ENCODE measurements around the gene MPST. TPM values are rescaled to one million over a fixed set of nuclear protein-coding genes. Genes with fewer than 3 reads are reported as not detected.

Gene MPST
- polyA plus RNA-seq, 1 donor (not counting 4 experiments of a cell fraction or from before 2014, with no cell fraction given): 23.5 TPM

GRCh38 chr22:37060801-37061610 lies 41.5 kb downstream of the MPST start:
- H3K4me1 ChIP-seq (ENCODE audit: control insufficient read depth, extremely low read depth, insufficient read depth, low read length): no peaks in the 10 kb centered on the region

GRCh38 chr22:37061611-37062375 lies 42.3 kb downstream of the MPST start:
- TF ChIP-seq CTCF (optimal IDR thresholded peaks at IDR 0.05 in 1 of 3, IDR thresholded peaks at IDR 0.05 in 1 of 3, conservative IDR thresholded peaks at IDR 0.05 in 1 of 3; ENCODE audit: extremely low read depth in 1 of 3, insufficient read depth in 2 of 3, low read length in 3 of 3) (no peak), EZH2 (IDR thresholded peaks at IDR 0.05; ENCODE audit: low read length) (no peak)
- H2AFZ ChIP-seq (ENCODE audit: control insufficient read depth, low read length): no peak overlapping the region
- no peak overlapping the region for H3K4me3 ChIP-seq (ENCODE audit: control insufficient read depth in 2 of 3, extremely low read depth in 1 of 3, insufficient read depth in 2 of 3, low read depth in 1 of 3, low read length in 3 of 3)
- no peak for FAIRE-seq
- H3K36me3 ChIP-seq (ENCODE audit: control insufficient read depth in 2 of 2, extremely low read depth in 1 of 2, insufficient read depth in 2 of 2, low read length in 2 of 2): peaks cover 0 to 4% of the 10 kb centered on the region in 2 experiments
- no peaks in the 10 kb centered on the region for H3K27me3 ChIP-seq (ENCODE audit: control insufficient read depth, extremely low read depth, insufficient read depth, low read length)
- H3K4me2 ChIP-seq (ENCODE audit: control insufficient read depth, extremely low read depth, insufficient read depth, low read depth, low read length): no peak overlapping the region
- H4K20me1 ChIP-seq (ENCODE audit: control insufficient read depth, extremely low read depth, insufficient read depth, low read length): no peaks in the 10 kb centered on the region
- DNase-seq (ENCODE audit: low read depth, low spot score): no peak
- no peaks in the 10 kb centered on the region for H3K9me3 ChIP-seq (ENCODE audit: control insufficient read depth, low read depth, low read length)
- dilution Hi-C loops (cut with MboI; ENCODE audit: extremely low pct_ligation_motif_present, low sequenced_read_pairs): no loop called here
- no peaks in the 10 kb centered on the region for H3K4me1 ChIP-seq (ENCODE audit: control insufficient read depth, extremely low read depth, insufficient read depth, low read length)
- H3K27ac ChIP-seq (ENCODE audit: control insufficient read depth, insufficient read depth, low read length): no peak overlapping the region
- H3K9me1 ChIP-seq (ENCODE audit: control insufficient read depth, extremely low read depth, insufficient read depth, low read length): no peaks in the 10 kb centered on the region
- no peak overlapping the region for H3K9ac ChIP-seq (ENCODE audit: control insufficient read depth, extremely low read depth, insufficient read depth, low read length)
- no peaks in the 10 kb centered on the region for H3K79me2 ChIP-seq (ENCODE audit: control insufficient read depth, insufficient read depth, low read length)

More at GRCh38 chr22:37060801-37061610, 41.5 kb downstream of the MPST start:
- no peak for FAIRE-seq
- no peaks in the 10 kb centered on the region for H3K9me1 ChIP-seq (ENCODE audit: control insufficient read depth, extremely low read depth, insufficient read depth, low read length)
- H3K27me3 ChIP-seq (ENCODE audit: control insufficient read depth, extremely low read depth, insufficient read depth, low read length): no peaks in the 10 kb centered on the region
- dilution Hi-C loops (cut with MboI; ENCODE audit: extremely low pct_ligation_motif_present, low sequenced_read_pairs): no loop called here
- H3K9me3 ChIP-seq (ENCODE audit: control insufficient read depth, low read depth, low read length): no peaks in the 10 kb centered on the region
- no peak overlapping the region for H3K9ac ChIP-seq (ENCODE audit: control insufficient read depth, extremely low read depth, insufficient read depth, low read length)
- H2AFZ ChIP-seq (ENCODE audit: control insufficient read depth, low read length): no peak overlapping the region
- no peak for DNase-seq (ENCODE audit: low read depth, low spot score)
- no peaks in the 10 kb centered on the region for H3K79me2 ChIP-seq (ENCODE audit: control insufficient read depth, insufficient read depth, low read length)
- H3K27ac ChIP-seq (ENCODE audit: control insufficient read depth, insufficient read depth, low read length): no peak overlapping the region
- H4K20me1 ChIP-seq (ENCODE audit: control insufficient read depth, extremely low read depth, insufficient read depth, low read length): no peaks in the 10 kb centered on the region
- H3K4me3 ChIP-seq (ENCODE audit: control insufficient read depth in 2 of 3, extremely low read depth in 1 of 3, insufficient read depth in 2 of 3, low read depth in 1 of 3, low read length in 3 of 3): no peak overlapping the region
- no peak overlapping the region for H3K4me2 ChIP-seq (ENCODE audit: control insufficient read depth, extremely low read depth, insufficient read depth, low read depth, low read length)
- TF ChIP-seq CTCF (optimal IDR thresholded peaks at IDR 0.05 in 1 of 3, IDR thresholded peaks at IDR 0.05 in 1 of 3, conservative IDR thresholded peaks at IDR 0.05 in 1 of 3; ENCODE audit: extremely low read depth in 1 of 3, insufficient read depth in 2 of 3, low read length in 3 of 3) (no peak), EZH2 (IDR thresholded peaks at IDR 0.05; ENCODE audit: low read length) (no peak)
- peaks cover 0 to 4% of the 10 kb centered on the region in 2 experiments for H3K36me3 ChIP-seq (ENCODE audit: control insufficient read depth in 2 of 2, extremely low read depth in 1 of 2, insufficient read depth in 2 of 2, low read length in 2 of 2)

Measured in keratinocyte (primary cell).